Measurements from ENCODE around the gene SLC25A22. TPM values are rescaled to one million over a fixed set of nuclear protein-coding genes. Genes with fewer than 3 reads are reported as not detected.

Gene SLC25A22
- total and polyA plus RNA-seq, 2 donors (not counting 1 experiment from before 2014, with no cell fraction given): 25.7 to 45.7 TPM

DNA sequence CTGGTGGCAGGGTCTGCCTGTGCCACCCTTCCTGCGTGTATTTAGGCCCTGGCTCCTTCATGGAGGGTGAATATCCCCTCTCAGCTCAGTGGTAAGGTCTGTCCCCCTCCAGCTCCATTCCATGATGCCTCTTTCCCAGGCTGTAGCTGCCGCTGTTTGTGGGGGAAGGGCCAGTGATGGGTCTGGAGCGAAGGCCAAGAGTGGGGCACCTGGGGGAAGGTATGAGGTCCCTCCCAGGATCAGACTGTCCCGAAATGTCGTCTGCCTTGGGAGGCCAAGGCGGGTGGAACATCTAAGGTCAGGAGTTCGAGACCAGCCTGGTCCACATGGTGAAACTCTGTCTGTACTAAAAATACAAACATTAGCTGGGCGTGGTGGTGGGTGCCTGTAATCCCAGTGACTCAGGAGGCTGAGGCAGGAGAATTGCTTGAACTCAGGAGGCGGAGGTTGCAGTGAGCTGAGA is 35.8 kb upstream of the SLC25A22 start:
- H3K4me3 Mint-ChIP-seq: peak overlapping the region; percentile 71
- peaks cover 7% of the 10 kb centered on the region for H3K27me3 Mint-ChIP-seq
- no peak overlapping the region for H3K27ac Mint-ChIP-seq
- no peaks in the 10 kb centered on the region for H3K9me3 Mint-ChIP-seq (ENCODE audit: insufficient read depth)
- H3K27me3 ChIP-seq (replicated peaks in 1 of 4; ENCODE audit: control extremely low read depth in 1 of 4, control insufficient read depth in 3 of 4, insufficient read depth in 4 of 4, low read length in 3 of 4): peaks cover 0 to 49% (median 15%) of the 10 kb centered on the region in 4 experiments
- ATAC-seq (ENCODE audit: low read depth) (no peak), DNase-seq (no peak)
- H3K9ac ChIP-seq (ENCODE audit: low read length): no peak overlapping the region
- ChIA-PET POLR2A (interaction anchor here (2.0 kb wide), 1 partner anchor 14 kb away, joined by 8 read pairs; the partner anchor contains the start of gene PNPLA2), CTCF (interaction anchor here (0.9 to 2.1 kb wide), 2 partner anchors 10 to 13 kb away, joined by 3 to 6 read pairs; partner anchors contain the start of gene TSPAN4)
- peaks cover 0 to 9% (median 0%) of the 10 kb centered on the region in 3 donors for H3K9me3 ChIP-seq (ENCODE audit: control extremely low read depth in 1 of 3, control insufficient read depth in 2 of 3, insufficient read depth in 1 of 3, low read length in 2 of 3)
- H3K4me1 ChIP-seq (ENCODE audit: control insufficient read depth in 2 of 2, insufficient read depth in 2 of 2, low read length in 2 of 2): peaks cover 44 to 51% of the 10 kb centered on the region in 2 donors
- peak overlapping the region in 1 of 5 experiments; percentile 49 for H3K4me3 ChIP-seq (ENCODE audit: control extremely low read depth in 1 of 5, extremely low read depth in 1 of 5, insufficient read depth in 1 of 5, low read depth in 2 of 5, low read length in 4 of 5)
- H3K36me3 ChIP-seq (replicated peaks in 1 of 2; ENCODE audit: control extremely low read depth in 1 of 2, control insufficient read depth in 1 of 2, extremely low read depth in 1 of 2, insufficient read depth in 2 of 2, low read length in 1 of 2): peaks cover 0 to 8% of the 10 kb centered on the region in 2 experiments
- peaks cover 54% of the 10 kb centered on the region for H4K20me1 ChIP-seq (ENCODE audit: control insufficient read depth, insufficient read depth, low read length, poor library complexity, severe bottlenecking)
- peaks cover 34% of the 10 kb centered on the region for H3K4me1 Mint-ChIP-seq
- intact Hi-C loops (cut with micrococcal nuclease): loop anchor here (1.0 kb wide), 1 partner anchor 8 kb away; the partner anchor contains the start of genes POLR2L and TSPAN4
- H3K27ac ChIP-seq (ENCODE audit: low read length in 2 of 2): no peak overlapping the region
- no peak overlapping the region for H2AFZ ChIP-seq (ENCODE audit: insufficient read depth, low read depth, low read length, poor library complexity, severe bottlenecking)
- TF ChIP-seq, protein P1, sequence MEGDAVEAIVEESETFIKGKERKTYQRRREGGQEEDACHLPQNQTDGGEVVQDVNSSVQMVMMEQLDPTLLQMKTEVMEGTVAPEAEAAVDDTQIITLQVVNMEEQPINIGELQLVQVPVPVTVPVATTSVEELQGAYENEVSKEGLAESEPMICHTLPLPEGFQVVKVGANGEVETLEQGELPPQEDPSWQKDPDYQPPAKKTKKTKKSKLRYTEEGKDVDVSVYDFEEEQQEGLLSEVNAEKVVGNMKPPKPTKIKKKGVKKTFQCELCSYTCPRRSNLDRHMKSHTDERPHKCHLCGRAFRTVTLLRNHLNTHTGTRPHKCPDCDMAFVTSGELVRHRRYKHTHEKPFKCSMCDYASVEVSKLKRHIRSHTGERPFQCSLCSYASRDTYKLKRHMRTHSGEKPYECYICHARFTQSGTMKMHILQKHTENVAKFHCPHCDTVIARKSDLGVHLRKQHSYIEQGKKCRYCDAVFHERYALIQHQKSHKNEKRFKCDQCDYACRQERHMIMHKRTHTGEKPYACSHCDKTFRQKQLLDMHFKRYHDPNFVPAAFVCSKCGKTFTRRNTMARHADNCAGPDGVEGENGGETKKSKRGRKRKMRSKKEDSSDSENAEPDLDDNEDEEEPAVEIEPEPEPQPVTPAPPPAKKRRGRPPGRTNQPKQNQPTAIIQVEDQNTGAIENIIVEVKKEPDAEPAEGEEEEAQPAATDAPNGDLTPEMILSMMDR (IDR thresholded peaks at IDR 0.05): no peak
- TF ChIP-seq EZH2 (IDR thresholded peaks at IDR 0.05; ENCODE audit: borderline replicate concordance, insufficient read depth, low read depth, low read length, poor library complexity, severe bottlenecking): no peak
- peak overlapping the region; percentile 88 for H3K4me2 ChIP-seq (replicated peaks; ENCODE audit: low read depth, low read length, poor library complexity, severe bottlenecking)
- 87% methylated on average over 3 of the region's 9 CpGs for WGBS (ENCODE audit: insufficient coverage)
- H3K79me2 ChIP-seq (ENCODE audit: control insufficient read depth, insufficient read depth, low read length): no peaks in the 10 kb centered on the region
